GM21390 (cell line): Measurements from ENCODE around the gene LEO1.
"Not testable (repeated sequence)": the region's sequence is repeated elsewhere in the genome, so short reads cannot be mapped to it uniquely, and the experiment has no call there.

Experiments used
- ATAC-seq: cut with Tn5 transposase; IDR thresholded peaks from one replicate; pipeline ENCODE4 v1.9.1; 2021; ENCODE audit not compliant: unreplicated experiment

LEO1 gene

DNA sequence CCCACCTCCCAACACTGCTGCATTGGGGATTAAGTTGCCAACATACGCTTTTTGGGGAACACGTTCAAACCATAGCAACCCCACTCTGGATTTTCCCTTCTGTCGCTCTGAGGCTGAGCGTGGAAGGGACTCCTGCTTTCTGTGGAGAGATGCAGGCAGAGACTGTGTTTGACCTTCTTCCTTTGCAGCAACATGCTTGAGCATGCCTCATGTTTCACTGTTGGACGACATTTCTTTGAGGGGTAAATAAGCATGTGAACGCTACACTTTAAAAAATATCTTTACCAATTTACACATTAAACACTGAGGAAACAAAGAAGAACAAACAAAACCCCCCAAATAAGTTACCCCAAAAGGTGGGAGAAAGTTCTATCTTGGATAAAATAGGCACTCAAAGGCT, 33.2 kb upstream of the LEO1 start:
- ATAC-seq, result no peak

DNA sequence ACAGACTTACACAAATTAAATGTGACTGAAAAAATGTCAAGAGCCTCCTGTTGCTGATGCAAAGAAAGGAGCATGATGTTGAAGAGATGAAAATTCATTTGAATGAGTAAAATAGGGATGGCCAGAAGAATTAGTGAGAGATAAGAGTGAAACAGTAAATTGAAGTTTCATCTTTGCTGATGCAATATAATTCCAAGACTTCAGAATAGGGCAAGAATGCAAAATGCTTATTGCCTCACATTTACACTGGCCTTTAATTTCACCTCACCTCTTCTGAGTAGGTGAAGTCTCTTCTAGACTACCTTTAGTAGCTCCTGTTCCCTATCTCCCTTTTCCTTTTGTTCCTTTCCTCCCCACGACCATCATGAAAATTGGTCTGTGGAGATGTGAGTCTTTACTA, 32.1 kb upstream of the LEO1 start:
- no peak for ATAC-seq

- not testable (repeated sequence) for ATAC-seq
Observed at GRCh38 chr15:52003089-52003488, 31.5 kb upstream of the LEO1 start.

DNA sequence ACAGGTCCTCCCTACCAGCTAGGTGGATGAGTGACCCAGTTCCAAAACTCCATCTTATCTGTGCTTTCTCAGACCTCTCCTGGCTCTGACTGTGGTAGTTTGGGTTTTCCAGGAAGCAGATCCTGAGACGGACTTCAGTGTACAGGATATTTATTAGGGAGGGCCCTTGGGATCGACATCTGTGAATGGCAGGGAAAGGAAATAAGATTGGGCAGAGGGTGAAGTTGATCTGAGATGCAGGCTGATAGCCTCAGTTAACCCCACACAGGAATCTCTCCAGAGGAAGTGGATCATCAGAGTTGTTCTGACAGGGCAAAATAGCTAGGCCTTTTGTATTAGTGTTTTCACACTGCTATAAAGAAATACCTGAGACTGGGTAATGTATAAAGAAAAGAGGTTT, 30.8 kb upstream of the LEO1 start:
- ATAC-seq, result no peak

DNA sequence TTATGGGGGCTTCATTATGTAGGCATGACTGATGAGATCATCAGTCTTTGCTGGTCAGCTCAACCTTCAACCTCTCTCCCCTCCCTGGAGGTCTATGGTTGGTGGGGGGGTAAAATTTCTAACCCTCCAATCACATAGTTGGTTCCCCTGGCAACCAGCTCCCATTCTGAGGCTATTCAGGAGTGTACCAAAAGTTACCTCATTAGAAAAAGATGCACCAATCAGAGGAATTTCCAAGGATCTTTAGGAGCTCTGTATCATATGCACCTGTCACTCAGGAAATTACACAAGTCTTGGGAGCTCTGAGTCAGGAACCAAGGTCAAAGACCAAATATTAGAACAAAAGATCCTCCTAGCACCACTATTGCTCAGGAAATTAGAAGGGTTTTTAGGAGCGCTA, 21.4 kb upstream of the LEO1 start:
- ATAC-seq, result no peak

- ATAC-seq, result no peak
Observed at GRCh38 chr15:51991141-51991540, 19.6 kb upstream of the LEO1 start.

GRCh38 chr15:51982770-51983103, 11.2 kb upstream of the LEO1 start:
- ATAC-seq, result no peak

GRCh38 chr15:51982013-51982769, 10.6 kb upstream of the LEO1 start:
- peak; percentile 94 for ATAC-seq

DNA sequence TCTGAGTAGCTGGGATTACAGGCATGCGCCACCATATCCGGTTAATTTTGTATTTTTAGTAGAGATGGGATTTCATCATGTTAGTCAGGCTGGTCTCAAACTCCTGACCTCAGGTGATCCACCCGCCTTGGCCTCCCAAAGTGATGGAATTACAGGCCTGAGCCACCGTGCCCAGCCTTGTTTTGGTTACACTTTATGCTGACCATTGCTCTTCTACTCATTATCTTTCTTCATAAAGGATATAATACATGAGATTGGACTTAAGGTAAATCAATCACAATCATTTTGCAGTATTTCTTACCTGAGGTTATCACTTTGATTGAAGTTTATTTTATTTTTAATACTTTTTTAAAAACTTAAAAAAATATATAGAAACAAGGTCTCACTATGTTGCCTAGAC, 2.2 kb upstream of the LEO1 start:
- no peak for ATAC-seq

DNA sequence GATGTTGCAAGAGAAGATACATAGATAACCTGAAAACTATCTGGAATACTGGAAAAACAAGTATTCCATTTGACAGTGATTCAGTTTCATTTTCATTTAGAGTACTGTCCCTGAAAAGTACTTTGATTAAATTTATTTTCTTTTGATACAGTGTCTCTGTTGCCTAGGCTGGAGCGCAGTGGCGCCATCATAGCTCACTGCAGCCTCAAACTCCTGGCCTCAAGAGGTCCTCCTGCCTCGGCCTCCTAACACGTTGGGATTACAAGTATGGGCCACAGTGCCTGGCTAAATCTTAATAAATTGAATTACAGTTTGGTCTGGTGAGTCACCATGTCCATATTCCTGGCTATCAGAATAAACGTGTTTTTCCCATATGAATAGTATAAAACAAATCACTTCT, 1.6 kb upstream of the LEO1 start:
- ATAC-seq, result no peak

GRCh38 chr15:51971032-51971374, 575 bp downstream of the LEO1 start:
- peak; percentile 24 for ATAC-seq

DNA sequence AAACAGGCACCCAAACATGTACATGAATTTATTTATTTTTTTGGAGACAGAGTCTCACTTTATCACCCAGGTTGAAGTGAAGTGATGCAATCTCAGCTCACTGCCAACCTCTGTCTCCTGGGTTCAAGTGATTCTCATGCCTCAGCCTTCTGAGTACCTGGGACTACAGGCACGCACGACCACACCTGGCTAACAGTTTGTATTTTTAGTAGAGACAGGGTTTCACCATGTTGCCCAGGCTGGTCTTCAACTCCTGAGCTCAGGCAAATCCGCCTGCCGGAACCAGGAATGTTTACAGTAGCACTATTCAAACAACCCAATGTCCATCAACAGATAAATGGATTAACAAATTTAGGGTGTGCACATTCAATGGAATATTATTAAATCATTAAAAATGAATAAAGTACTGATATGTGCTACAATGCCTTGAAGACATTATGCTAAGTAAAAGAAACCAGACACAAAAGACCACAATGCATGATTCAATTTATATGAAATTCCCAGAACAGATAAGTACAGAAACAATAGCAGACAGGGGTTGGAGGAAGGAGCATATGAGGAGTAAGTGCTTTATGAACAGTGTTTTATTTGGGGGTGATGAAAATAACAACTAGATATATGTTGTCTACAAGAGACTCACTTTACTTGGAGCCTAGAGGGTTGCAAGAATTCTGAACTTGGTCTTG, 1.3 kb downstream of the LEO1 start:
- ATAC-seq, result no peak

DNA sequence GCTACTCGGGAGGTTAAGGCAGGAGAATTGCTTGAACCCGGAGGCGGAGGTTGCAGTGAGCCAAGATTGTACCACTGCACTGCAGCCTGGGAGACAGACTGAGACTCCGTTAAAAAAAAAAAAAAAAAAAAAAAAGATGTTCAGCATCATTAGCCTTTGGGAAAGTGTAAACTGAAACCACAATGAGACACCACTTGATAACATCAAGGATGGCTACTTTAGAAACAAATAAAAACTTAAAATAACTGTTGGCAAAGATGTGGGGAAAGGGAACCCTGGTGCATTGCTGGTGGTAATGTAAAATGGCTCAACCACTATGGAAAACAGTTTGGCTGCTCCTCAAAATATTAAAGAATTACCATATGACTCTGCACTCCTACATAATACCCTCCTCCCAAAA, 1.9 kb downstream of the LEO1 start:
- no peak for ATAC-seq

DNA sequence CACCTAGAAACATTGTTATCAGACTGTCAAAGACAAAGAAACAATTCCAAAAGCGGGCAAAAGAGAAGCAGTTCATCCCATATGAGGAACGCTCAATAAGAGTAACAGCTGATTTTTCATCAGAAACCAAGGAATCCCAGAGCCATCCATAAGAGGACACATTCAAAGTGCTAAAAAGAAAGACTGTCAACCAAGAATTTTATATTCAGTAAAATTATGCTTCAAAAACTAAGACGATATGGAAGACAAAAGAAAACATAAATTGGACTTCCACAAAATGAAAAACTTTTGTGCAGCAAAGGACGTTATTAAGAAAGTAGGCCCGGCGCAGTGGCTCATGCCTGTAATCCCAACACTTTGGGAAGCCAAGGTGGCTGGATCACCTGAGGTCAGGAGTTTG, 4.0 kb downstream of the LEO1 start:
- ATAC-seq, result no peak

- ATAC-seq, result no peak
Observed at GRCh38 chr15:51966192-51966591, 5.4 kb downstream of the LEO1 start.

- no peak for ATAC-seq
Observed at GRCh38 chr15:51965691-51966090, 5.9 kb downstream of the LEO1 start.

DNA sequence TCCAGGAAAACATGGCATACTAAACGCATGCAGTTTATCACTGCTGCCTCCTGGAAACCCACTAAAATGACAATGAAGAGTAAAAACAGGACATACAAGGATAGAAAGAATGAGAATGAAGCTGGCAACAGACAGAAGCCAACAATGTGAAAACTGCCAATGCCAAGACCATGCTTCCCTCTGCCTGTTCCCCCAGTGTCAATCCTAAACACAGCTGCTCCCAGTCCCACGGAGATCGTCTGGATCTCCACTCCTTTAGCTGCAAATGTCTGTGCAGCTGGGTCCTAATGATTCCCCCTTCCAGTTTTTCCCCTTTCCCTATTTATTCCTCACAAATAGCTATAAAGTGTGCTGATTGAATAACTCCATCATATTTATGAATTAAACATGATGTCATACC, 16.1 kb downstream of the LEO1 start:
- no peak for ATAC-seq

DNA sequence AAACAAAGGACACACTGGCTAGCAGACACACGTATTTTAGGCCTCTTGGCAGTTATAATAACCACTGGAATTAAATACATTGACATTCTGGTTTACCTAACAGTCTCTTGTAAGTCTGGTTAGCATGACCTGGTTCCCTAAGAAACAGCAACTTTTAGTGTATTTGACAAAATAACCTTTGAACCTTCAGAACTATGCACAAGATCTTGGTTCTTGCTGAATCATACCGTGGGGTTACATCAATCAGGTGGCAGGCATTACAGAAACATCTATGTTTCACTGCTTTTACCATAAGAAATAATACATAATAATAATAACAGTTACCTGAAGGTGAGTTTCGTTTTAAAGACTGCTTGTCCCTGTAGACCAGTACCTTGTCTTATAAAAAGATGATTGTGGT, 18.8 kb downstream of the LEO1 start:
- no peak for ATAC-seq

DNA sequence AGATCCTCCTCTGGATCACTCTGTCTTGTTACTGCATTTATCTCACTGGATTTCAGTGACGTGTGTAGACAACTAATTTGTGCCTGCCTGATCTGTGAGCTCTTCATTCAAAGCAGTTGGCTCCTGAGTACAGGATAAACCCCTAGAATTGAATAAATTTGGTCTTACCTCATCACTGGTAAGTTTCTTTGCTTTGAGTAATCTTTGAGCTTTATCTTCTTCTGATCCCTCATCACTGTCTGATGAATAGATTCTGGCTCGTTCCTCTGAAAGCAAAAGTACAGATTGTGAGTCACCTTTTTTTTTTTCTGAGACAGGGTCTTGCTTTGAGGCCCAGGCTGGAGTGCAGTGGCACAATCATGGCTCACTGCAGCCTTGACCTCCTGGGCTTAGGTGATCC, 24.5 kb downstream of the LEO1 start:
- no peak for ATAC-seq

GRCh38 chr15:51939216-51939615, 32.4 kb downstream of the LEO1 start:
- no peak for ATAC-seq

- no peak for ATAC-seq
Observed at GRCh38 chr15:51938286-51938685, 33.3 kb downstream of the LEO1 start.

GRCh38 chr15:51936105-51936478, 35.5 kb downstream of the LEO1 start:
- no peak for ATAC-seq

DNA sequence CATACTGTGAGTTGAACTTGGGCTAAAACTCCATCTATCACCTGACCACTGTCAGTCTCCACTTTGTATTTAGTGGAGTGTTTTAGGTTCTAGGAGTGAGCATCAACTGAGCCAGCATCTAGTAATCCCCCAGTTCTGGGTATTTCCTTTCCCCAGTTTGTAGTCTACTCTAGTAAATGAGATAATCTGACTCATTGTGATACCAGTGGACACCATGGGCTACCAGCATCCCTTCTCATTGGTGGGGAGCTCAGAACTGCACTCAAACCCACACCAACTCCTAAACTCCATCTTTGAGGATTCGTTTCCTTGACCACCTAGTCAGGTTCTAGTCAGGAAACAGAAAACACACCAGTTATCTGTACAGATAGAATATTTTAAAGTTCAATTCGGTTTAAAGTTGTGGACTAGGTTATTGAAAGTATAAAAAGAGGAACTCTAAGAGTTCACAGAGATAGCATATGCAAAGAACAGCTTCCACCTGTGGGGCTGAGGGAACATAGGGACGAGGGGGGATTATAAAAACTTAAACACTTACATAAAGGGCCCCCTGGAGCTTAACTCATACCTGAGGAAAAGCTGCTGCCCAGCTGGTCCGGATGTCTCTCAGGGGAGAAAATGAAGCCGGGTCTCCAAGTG, 36.0 kb downstream of the LEO1 start:
- ATAC-seq, result peak; percentile 88
